Stimulated activated naive B cell treated with anti-CD40 and anti-IgM and Interleukin-4, amounts not matched to agents 10 μg/mL and 1 μg/mL and 100 μg/mL, for 72 hours (primary cell): ENCODE measurements around the gene RFX4.

Experiments
- ATAC-seq, 2 donors: fragments of 150-1000 bp; cut with Tn5 transposase; replicated peaks; 2 replicates each; pipeline ENCODE4 v1.10.0; 2021; ENCODE audit warnings: moderate library complexity in 1 of 2
- DNase-seq: peaks from one replicate; pipeline ENCODE4 v3.0.0; 2021
- H3K27ac Mint-ChIP-seq: one replicate; pipeline ENCODE4 v1.8.0; 2022; ENCODE audit warnings: mild to moderate bottlenecking, mixed read lengths
- H3K27me3 Mint-ChIP-seq, 2 donors: one replicate each; pipeline ENCODE4 v1.8.0; 2022; ENCODE audit warnings: mixed read lengths in 2 of 2
- H3K36me3 Mint-ChIP-seq, 2 donors: one replicate each; pipeline ENCODE4 v1.8.0; 2022; ENCODE audit warnings: mixed read lengths in 2 of 2, mild to moderate bottlenecking in 1 of 2
- H3K4me1 Mint-ChIP-seq, 2 donors: one replicate each; pipeline ENCODE4 v1.8.0; 2022; ENCODE audit warnings: mixed read lengths in 2 of 2, mild to moderate bottlenecking in 1 of 2
- H3K4me3 Mint-ChIP-seq, 2 donors: one replicate each; pipeline ENCODE4 v1.8.0; 2022; ENCODE audit warnings: mild to moderate bottlenecking in 2 of 2, mixed read lengths in 2 of 2, moderate library complexity in 1 of 2
- H3K9me3 Mint-ChIP-seq, 2 donors: one replicate each; pipeline ENCODE4 v1.8.0; 2022; ENCODE audit warnings: mixed read lengths in 2 of 2, mild to moderate bottlenecking in 1 of 2

Gene RFX4

DNA sequence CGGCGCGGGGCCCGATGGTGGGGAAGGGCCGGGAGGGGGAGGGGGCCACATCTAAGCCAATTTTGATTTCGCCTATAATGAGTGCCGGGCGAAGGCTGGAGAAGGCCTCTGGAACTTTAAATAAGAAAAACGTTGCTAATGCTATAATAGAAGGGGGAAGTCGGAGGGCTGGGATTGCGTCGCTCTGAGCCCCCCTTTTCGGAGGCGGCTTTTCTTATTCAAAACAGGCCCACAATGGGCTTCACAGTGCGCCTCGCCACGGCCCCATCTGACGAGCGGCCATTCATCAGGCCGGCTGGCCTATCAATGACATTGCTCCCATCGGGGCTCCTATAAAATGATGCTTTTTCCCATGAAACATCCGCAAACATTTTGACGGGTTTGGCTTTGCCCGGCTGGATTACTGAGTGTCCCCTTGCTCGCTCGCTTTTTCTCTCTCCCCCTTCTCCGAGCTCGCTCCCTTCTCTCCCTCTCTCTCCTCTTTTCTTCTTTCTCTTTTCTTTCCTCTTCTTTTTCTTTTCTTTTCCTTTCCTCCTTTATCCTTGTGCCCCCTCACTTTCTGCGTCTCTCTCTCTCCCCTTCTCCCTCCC, at the start of gene RFX4:
TSS of gene RFX4 (plus strand) at position 364 of the 590 bp plus-strand sequence. CDS start 317 bp downstream, outside the sequence.
- Mint-ChIP-seq H3K27me3 (peaks cover 78 to 95% of the 10 kb centered on the region in 2 donors), H3K9me3 (no peaks in the 10 kb centered on the region), H3K27ac (peak within 1 kb of the TSS; percentile 57), H3K4me1 (peaks cover 15 to 36% of the 10 kb centered on the region in 2 donors), H3K36me3 (no peaks in the 10 kb centered on the region), H3K4me3 (peak within 1 kb of the TSS; percentile 23 to 42)
- ATAC-seq (no peak), DNase-seq (no peak)

DNA sequence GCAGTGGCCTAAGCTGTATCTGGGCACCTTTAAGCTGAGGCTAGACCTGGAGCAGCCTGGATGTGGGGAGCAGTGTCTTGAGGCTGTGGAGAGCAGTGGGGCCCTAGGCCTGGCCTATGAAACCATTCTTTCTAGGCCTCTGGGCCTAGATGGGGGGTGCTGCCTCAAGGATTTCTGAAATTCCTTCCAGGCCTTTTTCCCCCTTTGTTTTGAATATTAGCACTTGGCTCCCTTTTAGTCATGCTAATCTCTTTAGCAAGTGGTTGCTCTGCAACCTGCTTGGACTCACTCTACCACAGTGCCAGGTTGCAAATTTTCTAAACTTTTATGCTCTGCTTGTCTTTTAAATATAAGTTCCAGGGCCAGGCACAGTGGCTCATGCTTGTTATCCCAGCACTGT, 41.6 kb upstream of the RFX4 start:
- Mint-ChIP-seq H3K36me3 (no peaks in the 10 kb centered on the region), H3K27me3 (peaks cover 8 to 16% of the 10 kb centered on the region in 2 donors), H3K4me1 (no peaks in the 10 kb centered on the region), H3K9me3 (peaks cover 21 to 24% of the 10 kb centered on the region in 2 donors), H3K4me3 (no peak overlapping the region), H3K27ac (no peak overlapping the region)
- ATAC-seq (no peak), DNase-seq (no peak)

DNA sequence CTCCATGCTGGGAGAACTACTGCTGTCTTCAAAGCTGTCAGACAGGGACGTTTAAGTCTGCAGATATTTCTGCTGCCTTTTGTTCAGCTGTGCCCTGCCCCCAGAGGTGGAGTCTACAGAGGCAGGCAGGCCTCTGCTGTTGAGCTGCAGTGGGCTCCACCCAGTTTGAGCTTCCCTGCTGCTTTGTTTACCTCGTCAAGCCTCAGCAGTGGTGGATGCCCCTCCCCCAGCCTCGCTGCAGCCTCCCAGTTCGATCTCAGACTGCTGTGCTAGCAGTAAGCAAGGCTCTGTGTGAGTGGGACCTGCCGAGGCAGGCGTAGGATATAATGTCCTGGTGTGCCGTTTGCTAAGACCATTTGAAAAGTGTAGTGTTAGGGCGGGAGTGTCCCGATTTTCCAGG, 31.4 kb upstream of the RFX4 start:
- DNase-seq (no peak), ATAC-seq (no peak)
- peaks cover 16 to 23% of the 10 kb centered on the region in 2 donors for H3K9me3 Mint-ChIP-seq
- H3K27ac Mint-ChIP-seq: no peak overlapping the region
- no peak overlapping the region for H3K4me3 Mint-ChIP-seq
- peaks cover 0 to 1% of the 10 kb centered on the region in 2 donors for H3K36me3 Mint-ChIP-seq
- H3K4me1 Mint-ChIP-seq: no peaks in the 10 kb centered on the region
- H3K27me3 Mint-ChIP-seq: peaks cover 21 to 39% of the 10 kb centered on the region in 2 donors

DNA sequence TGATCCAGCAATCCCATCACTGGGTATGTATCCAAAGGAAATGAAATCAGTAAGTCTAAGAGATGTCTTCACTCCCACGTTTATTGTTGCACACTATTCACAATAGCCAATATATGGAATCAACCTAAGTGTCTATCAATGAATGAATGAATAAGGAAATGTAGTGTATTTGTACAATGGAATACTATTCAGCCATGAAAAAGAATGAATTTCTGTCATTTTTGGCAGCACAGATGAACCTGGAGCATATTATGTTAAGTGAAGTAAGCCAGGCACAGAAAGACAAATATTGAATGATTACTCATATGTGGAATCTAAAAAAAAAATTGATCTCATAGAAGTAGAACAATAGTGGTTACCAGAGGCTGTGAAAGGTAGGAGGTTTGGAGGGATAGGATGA, 30.6 kb upstream of the RFX4 start:
- Mint-ChIP-seq H3K27ac (no peak overlapping the region), H3K4me1 (no peaks in the 10 kb centered on the region), H3K9me3 (peaks cover 14 to 19% of the 10 kb centered on the region in 2 donors), H3K36me3 (peaks cover 0 to 1% of the 10 kb centered on the region in 2 donors), H3K4me3 (no peak overlapping the region), H3K27me3 (peaks cover 21 to 41% of the 10 kb centered on the region in 2 donors)
- no peak for DNase-seq
- ATAC-seq: no peak

DNA sequence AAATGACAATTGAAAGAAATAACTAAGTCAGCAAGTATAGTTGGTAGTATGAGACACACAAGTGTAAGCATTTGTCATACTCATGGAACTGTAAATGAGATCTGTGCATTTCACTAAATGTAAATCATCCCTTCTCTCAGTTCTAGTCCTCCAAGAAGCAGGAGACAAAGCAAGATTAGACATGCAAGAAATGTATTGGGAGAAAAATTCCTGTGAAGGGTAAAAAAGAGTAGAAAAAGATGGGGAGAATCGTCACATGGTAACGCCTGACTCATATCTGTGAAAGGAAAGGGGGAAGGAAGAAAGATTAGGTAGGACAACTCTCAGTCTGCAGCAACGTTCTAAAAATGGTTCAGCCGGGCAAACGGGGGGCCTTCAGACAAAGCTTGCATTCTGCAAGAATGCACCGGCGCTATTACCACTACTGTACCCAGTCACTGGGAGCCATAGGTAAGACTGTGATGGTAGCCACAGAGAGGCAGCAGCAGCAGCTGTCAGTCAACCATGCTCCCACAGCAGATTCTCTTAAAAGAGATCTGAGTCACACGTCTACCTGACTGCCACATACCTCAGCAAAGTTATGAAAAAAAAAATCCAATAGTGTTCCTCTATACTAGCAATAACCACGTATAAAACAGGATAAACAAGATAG, 18.0 kb upstream of the RFX4 start:
- no peaks in the 10 kb centered on the region for H3K4me1 Mint-ChIP-seq
- H3K27ac Mint-ChIP-seq: no peak overlapping the region
- peaks cover 20 to 60% of the 10 kb centered on the region in 2 donors for H3K27me3 Mint-ChIP-seq
- H3K9me3 Mint-ChIP-seq: peaks cover 4 to 5% of the 10 kb centered on the region in 2 donors
- DNase-seq: no peak
- no peaks in the 10 kb centered on the region for H3K36me3 Mint-ChIP-seq
- ATAC-seq: no peak
- H3K4me3 Mint-ChIP-seq: no peak overlapping the region

DNA sequence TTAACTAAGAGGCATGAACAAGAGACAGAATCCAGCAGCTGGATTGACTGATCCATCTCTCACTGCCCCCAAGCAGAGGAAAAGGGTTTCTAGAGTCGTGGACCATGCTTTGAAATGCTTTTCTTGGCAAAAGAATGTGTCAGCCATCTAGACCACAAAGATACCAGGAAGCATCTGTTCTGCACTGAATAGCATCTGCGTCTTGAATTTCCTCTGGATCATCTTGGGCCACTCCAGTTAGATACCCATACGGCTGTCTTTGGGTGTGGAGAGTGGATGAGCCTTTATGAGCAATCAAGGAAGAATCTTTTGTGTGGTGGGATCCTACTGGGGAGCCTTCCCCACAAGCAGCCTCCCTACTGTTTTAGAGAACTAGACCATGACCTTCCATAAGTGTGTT, 16.0 kb upstream of the RFX4 start:
- Mint-ChIP-seq H3K27ac (no peak overlapping the region), H3K27me3 (peaks cover 21 to 59% of the 10 kb centered on the region in 2 donors)
- DNase-seq: no peak

DNA sequence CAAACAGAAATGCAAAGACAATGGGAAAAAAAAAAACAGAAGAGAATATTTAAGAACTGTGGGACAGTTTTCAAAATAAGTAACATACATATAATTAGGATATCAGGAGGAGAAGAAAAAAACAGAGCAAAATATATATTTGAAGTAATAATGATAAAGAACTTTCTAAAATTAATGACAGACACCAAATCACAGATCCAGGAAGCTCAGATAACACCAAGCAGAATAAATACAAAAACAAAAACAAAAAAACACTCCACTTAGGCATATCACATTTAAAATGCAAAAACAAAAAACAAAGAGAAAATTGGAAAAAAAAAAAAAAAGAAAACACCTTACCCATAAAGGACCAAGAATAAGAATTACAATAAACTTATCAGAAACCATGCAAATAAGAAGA, 9.6 kb upstream of the RFX4 start:
- Mint-ChIP-seq H3K27me3 (peaks cover 31 to 50% of the 10 kb centered on the region in 2 donors), H3K27ac (no peak overlapping the region), H3K4me3 (no peak overlapping the region), H3K9me3 (peaks cover 0 to 2% of the 10 kb centered on the region in 2 donors), H3K36me3 (no peaks in the 10 kb centered on the region), H3K4me1 (no peaks in the 10 kb centered on the region)
- no peak for DNase-seq
- ATAC-seq: no peak

More for the DNA sequence above, 16.0 kb upstream of the RFX4 start:
- H3K36me3 Mint-ChIP-seq: no peaks in the 10 kb centered on the region
- H3K4me3 Mint-ChIP-seq: no peak overlapping the region
- peaks cover 1 to 2% of the 10 kb centered on the region in 2 donors for H3K9me3 Mint-ChIP-seq
- ATAC-seq: no peak
- H3K4me1 Mint-ChIP-seq: no peaks in the 10 kb centered on the region

DNA sequence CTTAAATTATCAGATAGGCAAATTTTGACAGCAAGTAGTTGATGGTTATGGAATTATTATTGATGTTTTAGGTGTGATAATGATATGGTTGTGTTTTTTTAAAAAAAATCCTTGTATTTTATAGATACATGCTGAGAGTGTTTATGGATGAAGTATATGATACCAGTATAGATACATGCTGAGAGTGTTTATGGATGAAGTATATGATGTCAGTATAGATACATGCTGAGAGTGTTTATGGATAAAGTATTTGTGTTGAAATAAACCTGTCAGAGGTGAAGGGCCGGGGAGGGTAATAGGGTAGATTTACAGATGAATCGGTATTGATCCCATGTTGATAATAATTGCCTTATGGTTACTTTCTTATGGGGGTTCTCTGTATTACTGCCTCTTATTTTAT, 6.0 kb upstream of the RFX4 start:
- ATAC-seq (no peak), DNase-seq (no peak)
- H3K9me3 Mint-ChIP-seq: no peaks in the 10 kb centered on the region
- H3K4me3 Mint-ChIP-seq: no peak overlapping the region
- H3K27me3 Mint-ChIP-seq: peaks cover 60 to 68% of the 10 kb centered on the region in 2 donors
- H3K27ac Mint-ChIP-seq: no peak overlapping the region
- peaks cover under 1 to 6% of the 10 kb centered on the region in 2 donors for H3K4me1 Mint-ChIP-seq
- H3K36me3 Mint-ChIP-seq: no peaks in the 10 kb centered on the region

DNA sequence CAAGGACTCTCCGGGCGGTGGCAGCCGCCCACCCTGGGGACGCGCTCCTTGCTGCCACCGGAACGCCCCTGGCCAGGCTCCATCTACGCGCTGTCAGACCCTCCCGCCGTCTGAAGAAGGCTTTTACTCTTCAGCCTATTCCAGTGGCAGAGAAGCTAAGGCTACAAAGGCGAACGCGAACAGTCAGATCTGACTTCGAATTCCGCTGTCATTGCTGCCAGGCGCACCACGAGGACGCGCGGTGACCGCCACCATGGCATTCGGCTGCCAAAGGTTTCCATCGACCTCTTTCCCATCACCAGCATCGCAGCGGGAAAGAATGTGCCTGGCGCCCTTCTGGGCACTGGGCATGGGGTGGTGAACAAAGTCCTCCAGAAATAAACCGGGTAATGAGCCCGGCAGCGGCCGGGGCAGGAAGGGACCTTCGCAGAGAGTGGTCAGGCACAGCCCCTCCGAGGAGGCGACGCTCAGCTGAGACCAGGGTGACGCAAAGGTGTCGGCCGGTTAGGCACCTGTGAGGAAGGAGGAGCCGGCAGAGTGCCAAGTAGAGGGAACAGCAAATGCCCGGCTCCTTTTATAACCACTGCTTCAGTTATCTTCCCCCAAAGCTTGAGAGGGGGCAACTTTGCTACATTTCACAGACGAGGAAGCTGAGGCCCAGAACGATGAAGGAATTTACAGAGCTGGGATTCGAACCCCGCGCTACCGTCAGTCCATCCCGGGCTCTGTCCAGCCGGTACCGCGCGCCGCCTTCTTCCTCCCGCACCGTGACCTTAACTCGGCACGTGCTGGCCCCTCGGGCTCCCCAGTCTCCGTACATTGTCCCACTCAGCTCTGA, 1.9 kb upstream of the RFX4 start:
- no peak for ATAC-seq
- Mint-ChIP-seq H3K36me3 (no peaks in the 10 kb centered on the region), H3K4me1 (peaks cover 15 to 33% of the 10 kb centered on the region in 2 donors), H3K27ac (no peak overlapping the region), H3K4me3 (no peak overlapping the region), H3K9me3 (no peaks in the 10 kb centered on the region), H3K27me3 (peaks cover 76 to 82% of the 10 kb centered on the region in 2 donors)
- no peak for DNase-seq

DNA sequence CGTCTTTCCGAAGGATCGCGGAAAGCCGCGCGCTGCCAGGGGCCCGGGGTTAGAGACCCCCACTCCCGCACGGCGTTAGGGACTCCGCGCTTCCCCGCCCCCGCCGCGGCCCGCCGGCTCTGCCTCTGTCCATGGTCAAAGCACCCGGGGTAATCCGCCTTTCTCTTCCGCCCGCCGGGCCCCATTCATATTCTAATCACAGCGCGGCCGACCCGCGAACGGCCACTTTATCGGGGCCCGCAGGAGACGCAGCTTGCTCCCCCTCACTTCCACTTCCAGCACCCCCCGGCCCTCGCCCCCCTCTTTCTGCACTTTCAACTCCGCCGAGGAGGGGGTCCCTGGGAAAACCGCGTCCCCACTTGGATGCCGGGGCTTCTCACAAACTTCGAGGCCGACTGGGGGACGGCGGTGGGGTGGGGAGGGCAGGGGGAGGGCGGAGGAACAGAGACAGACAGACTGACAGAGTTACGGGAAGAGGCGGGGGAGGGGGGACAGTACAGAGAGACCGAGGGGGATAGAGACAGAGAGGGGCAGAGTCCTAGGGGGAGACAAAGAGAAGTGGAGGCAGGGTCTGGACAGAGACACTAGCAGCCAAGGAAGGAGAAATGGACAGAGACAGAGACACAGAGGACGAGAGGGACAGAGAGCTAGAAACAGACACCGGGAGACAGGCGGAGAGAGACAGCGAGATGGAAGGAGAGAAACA, 1.1 kb upstream of the RFX4 start:
- Mint-ChIP-seq H3K27ac (no peak overlapping the region), H3K36me3 (no peaks in the 10 kb centered on the region), H3K4me3 (peak overlapping the region in 1 of 2 donors; percentile 29), H3K9me3 (no peaks in the 10 kb centered on the region), H3K4me1 (peaks cover 15 to 36% of the 10 kb centered on the region in 2 donors), H3K27me3 (peaks cover 78 to 90% of the 10 kb centered on the region in 2 donors)
- no peak for ATAC-seq
- no peak for DNase-seq

DNA sequence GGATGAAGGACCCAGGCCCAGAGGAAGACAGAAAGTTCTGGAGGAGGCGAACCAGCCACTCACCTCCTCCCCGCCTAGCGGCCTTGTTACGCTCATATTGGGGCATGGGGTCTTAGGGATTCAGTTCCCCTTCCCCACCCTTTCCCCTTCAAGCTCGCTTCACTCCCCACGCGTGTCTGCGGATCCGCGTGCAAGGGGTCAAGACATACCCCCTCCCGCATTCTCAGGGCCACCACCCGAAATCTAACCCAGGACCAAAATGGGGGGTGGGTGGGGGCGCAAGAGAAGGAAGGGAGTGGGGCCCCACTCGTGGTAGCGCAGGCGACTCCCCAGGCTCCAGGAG, 584 bp upstream of the RFX4 start:
- ATAC-seq: no peak
- no peak overlapping the region for H3K4me3 Mint-ChIP-seq

DNA sequence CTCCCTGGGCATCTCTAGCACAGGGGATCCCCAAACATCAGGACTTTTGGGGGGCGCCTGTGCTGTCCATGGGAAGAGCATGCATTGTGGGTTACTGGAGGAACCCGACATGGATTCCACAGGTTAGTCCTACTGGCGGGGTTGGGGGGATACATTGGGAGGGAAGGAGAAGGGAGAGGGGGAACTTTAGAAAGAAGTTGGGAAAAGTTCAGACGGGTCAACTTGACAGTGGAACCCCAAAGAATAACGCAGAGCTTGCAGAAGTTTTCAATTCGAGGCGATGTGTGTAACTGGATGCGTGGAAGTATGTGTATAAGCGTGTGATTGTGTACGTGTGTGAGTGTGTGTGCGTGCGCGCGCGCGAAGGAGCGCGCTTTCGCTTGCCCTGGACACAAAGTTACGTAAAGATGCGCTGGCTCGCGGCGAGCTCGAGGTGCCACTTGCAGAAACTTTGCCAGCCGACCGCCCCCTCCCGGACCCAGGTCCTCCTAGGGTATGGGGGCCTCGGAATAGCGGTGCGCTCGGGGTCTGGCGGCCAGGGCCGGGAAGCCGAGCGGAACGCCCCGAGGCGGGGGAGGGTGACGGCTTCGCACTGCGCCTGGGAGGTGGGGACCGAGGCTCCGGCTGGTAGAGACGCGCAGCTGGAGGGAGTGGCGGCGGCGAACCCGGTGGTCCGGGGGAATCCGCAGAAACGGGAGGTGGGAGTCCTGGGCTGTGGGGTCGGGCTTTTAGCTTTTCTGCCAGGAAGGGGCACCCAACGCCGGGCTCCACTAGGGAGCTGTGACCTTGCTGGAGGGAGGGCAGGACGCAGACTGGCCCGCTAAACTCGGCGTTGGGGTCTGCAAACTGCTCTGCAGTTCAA, 669 bp downstream of the RFX4 start:
- Mint-ChIP-seq H3K36me3 (no peaks in the 10 kb centered on the region), H3K9me3 (no peaks in the 10 kb centered on the region), H3K4me1 (peaks cover 15 to 36% of the 10 kb centered on the region in 2 donors), H3K27ac (peak overlapping the region; percentile 25), H3K27me3 (peaks cover 83 to 98% of the 10 kb centered on the region in 2 donors), H3K4me3 (peak overlapping the region; percentile 23 to 42)
- no peak for DNase-seq
- ATAC-seq: no peak

More for the DNA sequence above, 584 bp upstream of the RFX4 start:
- H3K4me1 Mint-ChIP-seq: peaks cover 15 to 36% of the 10 kb centered on the region in 2 donors
- no peaks in the 10 kb centered on the region for H3K36me3 Mint-ChIP-seq
- no peak for DNase-seq
- H3K27me3 Mint-ChIP-seq: peaks cover 78 to 95% of the 10 kb centered on the region in 2 donors
- H3K9me3 Mint-ChIP-seq: no peaks in the 10 kb centered on the region
- H3K27ac Mint-ChIP-seq: no peak overlapping the region
